PC-9 (cell line): Measurements from ENCODE around the gene FN3KRP. TPM values are rescaled to one million over a fixed set of nuclear protein-coding genes. Genes with fewer than 3 reads are reported as not detected.

Source experiments
- BruUV-seq: library from RNA; stranded (reverse); fragments of 400-500 nt; replicated peaks from 2 replicates; lab custom pipeline; 2021; lab: Mats Ljungman, UMichigan
- CTCF ChIA-PET: fragments of 300-600 bp; sonication (Branson Sonifier 250); formaldehyde crosslinking; loops from one replicate; lab custom pipeline; 2022; ENCODE audit warnings: antibody characterized with exemption; lab: Charles Lee
- POLR2A ChIA-PET: fragments of 300-600 bp; sonication (Branson Sonifier 250); formaldehyde crosslinking; loops from one replicate; lab custom pipeline; 2022; ENCODE audit warnings: antibody characterized with exemption; ENCODE audit not compliant: unreplicated experiment; lab: Charles Lee
- DNase-seq, 2 experiments: peaks; one replicate each; pipeline versions ENCODE4 v3.0.0 to v3.0.0-alpha.2; 2015 to 2022; ENCODE audit warnings: mixed read lengths in 1 of 2
- H2AFZ ChIP-seq: fragments of 200-600 bp; sonication (generic); 2 replicates; pipeline ENCODE4 v1.8.1; 2017; ENCODE audit warnings: antibody characterized with exemption
- H3F3A ChIP-seq: fragments of 200-600 bp; sonication (generic); 2 replicates; pipeline ENCODE4 v1.8.1; 2017; ENCODE audit warnings: antibody characterized with exemption, mild to moderate bottlenecking, low read depth; ENCODE audit not compliant: insufficient read depth
- H3K27ac ChIP-seq: fragments of 200-600 bp; sonication (generic); 2 replicates; pipeline ENCODE4 v1.6.1; 2016; ENCODE audit warnings: mixed run types
- H3K27me3 ChIP-seq: fragments of 200-600 bp; sonication (generic); 2 replicates; pipeline ENCODE4 v1.6.1; 2016; ENCODE audit warnings: low read depth, mixed run types; ENCODE audit not compliant: insufficient read depth
- H3K36me3 ChIP-seq: fragments of 200-600 bp; sonication (generic); 2 replicates; pipeline ENCODE4 v1.6.1; 2016; ENCODE audit warnings: low read depth, mixed run types
- H3K4me1 ChIP-seq: fragments of 200-600 bp; sonication (generic); replicated peaks from 2 replicates; pipeline ENCODE4 v1.6.1; 2016; ENCODE audit warnings: mixed run types; ENCODE audit not compliant: insufficient read depth
- H3K4me2 ChIP-seq: fragments of 200-600 bp; sonication (generic); 2 replicates; pipeline ENCODE4 v1.6.1; 2017; ENCODE audit warnings: mixed run types
- H3K4me3 ChIP-seq: fragments of 200-600 bp; sonication (generic); 2 replicates; pipeline ENCODE4 v1.6.1; 2016; ENCODE audit warnings: mixed run types
- H3K79me2 ChIP-seq: fragments of 200-600 bp; sonication (generic); 2 replicates; pipeline ENCODE4 v1.6.1; 2017; ENCODE audit warnings: low read depth, mixed run types
- H3K9me2 ChIP-seq: fragments of 200-600 bp; sonication (generic); 2 replicates; pipeline ENCODE4 v1.8.1; 2017; ENCODE audit warnings: mild to moderate bottlenecking; ENCODE audit not compliant: insufficient read depth
- H3K9me3 ChIP-seq: fragments of 200-600 bp; sonication (generic); 2 replicates; pipeline ENCODE4 v1.8.1; 2016; ENCODE audit warnings: low read depth; ENCODE audit not compliant: insufficient read depth
- H4K20me1 ChIP-seq: fragments of 200-600 bp; sonication (generic); 2 replicates; pipeline ENCODE4 v1.8.1; 2017; ENCODE audit not compliant: insufficient read depth
- EZH2 ChIP-seq: fragments of 200-600 bp; sonication (generic); IDR thresholded peaks from 2 replicates; pipeline ENCODE4 v1.8.0; 2017; ENCODE audit warnings: antibody characterized with exemption, low read depth
- intact Hi-C: fragments of 100-400 bp; cut with micrococcal nuclease; formaldehyde crosslinking; loops from one replicate; pipeline ENCODE4 v1.10.0; 2022; ENCODE audit not compliant: unreplicated experiment
- total RNA-seq: library from RNA; stranded (reverse); gene quantifications from 2 replicates; pipeline ENCODE4 v1.2.3, GENCODE V29; 2021
- TF ChIP-seq, protein P1 (sequence below): fragments of 200-600 bp; sonication (generic); conservative IDR thresholded peaks from 2 replicates; pipeline ENCODE4 v1.6.1; 2017; ENCODE audit warnings: mixed run types, antibody characterized with exemption, mild to moderate bottlenecking, moderate library complexity

The FN3KRP gene
- total RNA-seq, 1 experiment from 2014 or later, result 28.8 TPM

DNA sequence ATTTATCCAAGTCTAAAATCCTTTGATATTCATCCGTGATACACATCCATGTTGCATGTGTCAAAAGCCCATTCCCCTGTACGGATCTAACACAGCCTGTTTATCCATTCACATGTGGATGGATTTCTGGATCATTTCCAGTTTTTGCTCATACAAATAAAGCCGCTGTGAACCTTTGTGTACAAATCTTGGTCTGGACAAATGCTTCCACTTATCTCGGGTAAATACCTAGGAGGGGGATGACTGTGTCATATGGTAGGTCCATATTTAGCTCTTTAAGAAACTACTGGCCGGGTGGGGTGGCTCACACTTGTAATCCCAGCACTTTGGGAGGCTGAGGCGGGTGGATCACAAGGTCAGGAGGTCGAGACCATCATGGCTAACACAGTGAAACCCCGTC, 29.0 kb downstream of the FN3KRP start:
- CTCF ChIA-PET, result no interaction called here
- no peak overlapping the region for H3K4me2 ChIP-seq
- no peaks in the 10 kb centered on the region for H4K20me1 ChIP-seq
- H3F3A ChIP-seq, result no peaks in the 10 kb centered on the region
- DNase-seq, result no peak
- no peaks in the 10 kb centered on the region for H3K9me3 ChIP-seq
- H3K27me3 ChIP-seq, result no peaks in the 10 kb centered on the region
- no peak overlapping the region for H2AFZ ChIP-seq
- no peaks in the 10 kb centered on the region for H3K36me3 ChIP-seq
- H3K27ac ChIP-seq, result no peak overlapping the region
- H3K9me2 ChIP-seq, result no peaks in the 10 kb centered on the region
- no peaks in the 10 kb centered on the region for H3K79me2 ChIP-seq
- TF ChIP-seq, protein P1, sequence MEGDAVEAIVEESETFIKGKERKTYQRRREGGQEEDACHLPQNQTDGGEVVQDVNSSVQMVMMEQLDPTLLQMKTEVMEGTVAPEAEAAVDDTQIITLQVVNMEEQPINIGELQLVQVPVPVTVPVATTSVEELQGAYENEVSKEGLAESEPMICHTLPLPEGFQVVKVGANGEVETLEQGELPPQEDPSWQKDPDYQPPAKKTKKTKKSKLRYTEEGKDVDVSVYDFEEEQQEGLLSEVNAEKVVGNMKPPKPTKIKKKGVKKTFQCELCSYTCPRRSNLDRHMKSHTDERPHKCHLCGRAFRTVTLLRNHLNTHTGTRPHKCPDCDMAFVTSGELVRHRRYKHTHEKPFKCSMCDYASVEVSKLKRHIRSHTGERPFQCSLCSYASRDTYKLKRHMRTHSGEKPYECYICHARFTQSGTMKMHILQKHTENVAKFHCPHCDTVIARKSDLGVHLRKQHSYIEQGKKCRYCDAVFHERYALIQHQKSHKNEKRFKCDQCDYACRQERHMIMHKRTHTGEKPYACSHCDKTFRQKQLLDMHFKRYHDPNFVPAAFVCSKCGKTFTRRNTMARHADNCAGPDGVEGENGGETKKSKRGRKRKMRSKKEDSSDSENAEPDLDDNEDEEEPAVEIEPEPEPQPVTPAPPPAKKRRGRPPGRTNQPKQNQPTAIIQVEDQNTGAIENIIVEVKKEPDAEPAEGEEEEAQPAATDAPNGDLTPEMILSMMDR, result no peak
- TF ChIP-seq EZH2, result no peak
- intact Hi-C loops, result no loop called here
- no peak overlapping the region for H3K4me3 ChIP-seq
- H3K4me1 ChIP-seq, result no peaks in the 10 kb centered on the region
- POLR2A ChIA-PET, result no interaction called here
- BruUV-seq, result no TSS peak

DNA sequence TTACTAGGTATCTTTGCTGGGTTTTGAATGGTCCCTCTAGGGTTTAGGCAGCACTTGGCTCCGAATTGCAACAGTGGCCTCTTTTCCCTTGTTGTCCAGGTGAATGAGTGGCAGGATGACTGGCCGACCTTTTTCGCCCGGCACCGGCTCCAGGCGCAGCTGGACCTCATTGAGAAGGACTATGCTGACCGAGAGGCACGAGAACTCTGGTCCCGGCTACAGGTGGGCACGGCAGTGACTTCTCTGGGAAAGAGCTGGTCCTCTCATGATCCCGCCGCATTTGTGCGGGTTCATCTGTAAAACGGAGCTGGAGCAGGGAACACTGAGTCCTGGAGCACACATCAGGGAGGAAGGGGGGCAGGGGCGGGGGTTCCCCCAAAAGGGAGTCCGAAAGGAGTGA, 32.2 kb downstream of the FN3KRP start:
- CTCF ChIA-PET, result no interaction called here

DNA sequence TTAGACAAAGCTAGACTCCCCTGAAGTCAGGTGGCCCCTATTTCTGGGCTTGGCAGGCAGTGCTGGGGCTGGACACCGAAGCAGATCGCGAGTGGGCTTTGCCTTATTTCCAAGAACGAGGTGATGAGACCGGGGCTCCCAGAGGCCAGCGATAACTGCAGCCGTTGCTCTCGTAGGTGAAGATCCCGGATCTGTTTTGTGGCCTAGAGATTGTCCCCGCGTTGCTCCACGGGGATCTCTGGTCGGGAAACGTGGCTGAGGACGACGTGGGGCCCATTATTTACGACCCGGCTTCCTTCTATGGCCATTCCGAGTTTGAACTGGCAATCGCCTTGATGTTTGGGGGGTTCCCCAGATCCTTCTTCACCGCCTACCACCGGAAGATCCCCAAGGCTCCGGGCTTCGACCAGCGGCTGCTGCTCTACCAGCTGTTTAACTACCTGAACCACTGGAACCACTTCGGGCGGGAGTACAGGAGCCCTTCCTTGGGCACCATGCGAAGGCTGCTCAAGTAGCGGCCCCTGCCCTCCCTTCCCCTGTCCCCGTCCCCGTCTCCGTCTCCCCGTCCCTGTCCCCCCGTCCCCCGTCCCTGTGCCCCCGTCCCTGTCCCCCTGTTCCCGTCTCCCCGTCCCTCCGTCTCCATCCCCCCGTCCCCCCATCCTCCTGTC, 33.9 kb downstream of the FN3KRP start:
- H3K27ac ChIP-seq, result no peak overlapping the region
- ChIA-PET POLR2A (no interaction called here), CTCF (no interaction called here)
- intact Hi-C loops, result no loop called here
- no peak for DNase-seq
- H3K4me1 ChIP-seq, result no peaks in the 10 kb centered on the region
- no peaks in the 10 kb centered on the region for H3F3A ChIP-seq
- 0 out of 2 replicates have a peak, but pooled peaks cover 11% of the 10 kb centered on the region for H3K79me2 ChIP-seq
- no peaks in the 10 kb centered on the region; the same call in 1 of the 2 replicates for H4K20me1 ChIP-seq
- H3K27me3 ChIP-seq, result no peaks in the 10 kb centered on the region
- no peaks in the 10 kb centered on the region for H3K9me2 ChIP-seq
- TF ChIP-seq, protein P1, result no peak
- TF ChIP-seq EZH2, result no peak
- no peak overlapping the region for H2AFZ ChIP-seq
- no peaks in the 10 kb centered on the region for H3K36me3 ChIP-seq
- H3K4me2 ChIP-seq, result no peak overlapping the region
- H3K4me3 ChIP-seq, result no peak overlapping the region
- no TSS peak for BruUV-seq
- no peaks in the 10 kb centered on the region for H3K9me3 ChIP-seq

More for the DNA sequence above, 32.2 kb downstream of the FN3KRP start:
- Histone ChIP-seq H3K27ac (no peak overlapping the region), H3F3A (no peaks in the 10 kb centered on the region), H3K36me3 (no peaks in the 10 kb centered on the region), H3K4me2 (no peak overlapping the region), H3K4me3 (no peak overlapping the region), H3K79me2 (0 out of 2 replicates have a peak, but pooled peaks cover 11% of the 10 kb centered on the region), H3K27me3 (no peaks in the 10 kb centered on the region), H3K9me3 (no peaks in the 10 kb centered on the region), H3K9me2 (no peaks in the 10 kb centered on the region), H4K20me1 (no peaks in the 10 kb centered on the region; the same call in 1 of the 2 replicates), H3K4me1 (no peaks in the 10 kb centered on the region), H2AFZ (no peak overlapping the region)
- intact Hi-C loops, result no loop called here
- POLR2A ChIA-PET, result no interaction called here
- DNase-seq, result no peak
- TF ChIP-seq, protein P1, result no peak
- no peak for TF ChIP-seq EZH2
- BruUV-seq, result no TSS peak
